ENCODE results near the gene POLR2M.

DNA sequence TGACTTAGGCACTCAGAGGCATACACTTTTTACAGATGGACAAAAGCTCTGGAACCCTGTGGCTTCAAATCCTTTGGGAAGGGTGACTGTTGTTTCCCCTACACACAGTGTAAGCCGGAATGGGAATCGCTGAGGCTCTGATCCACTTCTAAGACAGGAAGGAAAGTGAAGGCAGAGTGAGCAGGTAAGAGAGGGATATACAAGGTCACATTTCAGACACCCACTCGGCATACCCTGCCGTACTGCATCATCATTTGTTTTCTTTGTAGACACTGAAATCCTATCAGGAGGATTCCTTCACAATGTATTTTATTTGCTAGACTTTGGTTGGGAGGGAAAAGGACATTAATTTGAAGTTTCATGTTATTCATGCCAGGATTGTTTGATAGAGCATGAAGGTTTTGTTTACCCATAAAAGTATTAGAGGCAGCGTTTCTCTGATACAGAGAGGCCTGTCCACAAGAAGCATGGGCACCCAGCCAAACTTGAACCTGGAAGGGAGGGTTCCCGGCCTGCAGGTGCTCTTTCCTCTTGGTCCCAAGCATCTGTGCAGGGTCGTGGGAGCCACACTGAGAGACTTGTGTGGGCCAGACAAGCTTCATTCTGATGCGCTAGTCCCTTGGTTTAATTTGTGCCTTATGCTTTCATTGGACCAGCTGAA, 21.9 kb upstream of the POLR2M start:
- TF ChIP-seq CTCF (IDR thresholded peaks at IDR 0.05) (no peak), POLR2A (IDR thresholded peaks at IDR 0.05) (no peak)

Data from uterus (tissue), 2 donors.